ENCODE measurements around the gene ODF2.

DNA sequence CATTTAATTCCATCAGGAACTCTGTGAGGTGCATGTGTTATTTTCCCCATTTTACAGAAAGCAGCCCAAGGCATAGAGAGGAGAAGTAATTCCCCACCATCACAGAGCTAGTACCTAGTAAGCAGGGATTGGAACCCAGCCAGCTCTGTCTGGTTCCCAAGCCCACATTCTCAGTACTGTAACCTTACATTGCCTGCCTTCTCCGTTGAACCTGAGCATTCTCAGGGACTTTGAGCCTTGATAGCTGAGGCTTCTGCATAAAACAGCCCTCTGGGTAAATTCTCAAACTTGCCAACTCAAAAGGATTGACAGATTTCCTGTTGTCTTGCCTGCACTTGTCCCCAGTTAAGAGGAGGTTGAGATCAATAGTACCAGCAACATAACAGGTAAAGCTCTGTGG lies 39.5 kb downstream of the ODF2 start:
- TF ChIP-seq POLR2A (IDR thresholded peaks at IDR 0.05) = no peak
- TF ChIP-seq, protein P1, sequence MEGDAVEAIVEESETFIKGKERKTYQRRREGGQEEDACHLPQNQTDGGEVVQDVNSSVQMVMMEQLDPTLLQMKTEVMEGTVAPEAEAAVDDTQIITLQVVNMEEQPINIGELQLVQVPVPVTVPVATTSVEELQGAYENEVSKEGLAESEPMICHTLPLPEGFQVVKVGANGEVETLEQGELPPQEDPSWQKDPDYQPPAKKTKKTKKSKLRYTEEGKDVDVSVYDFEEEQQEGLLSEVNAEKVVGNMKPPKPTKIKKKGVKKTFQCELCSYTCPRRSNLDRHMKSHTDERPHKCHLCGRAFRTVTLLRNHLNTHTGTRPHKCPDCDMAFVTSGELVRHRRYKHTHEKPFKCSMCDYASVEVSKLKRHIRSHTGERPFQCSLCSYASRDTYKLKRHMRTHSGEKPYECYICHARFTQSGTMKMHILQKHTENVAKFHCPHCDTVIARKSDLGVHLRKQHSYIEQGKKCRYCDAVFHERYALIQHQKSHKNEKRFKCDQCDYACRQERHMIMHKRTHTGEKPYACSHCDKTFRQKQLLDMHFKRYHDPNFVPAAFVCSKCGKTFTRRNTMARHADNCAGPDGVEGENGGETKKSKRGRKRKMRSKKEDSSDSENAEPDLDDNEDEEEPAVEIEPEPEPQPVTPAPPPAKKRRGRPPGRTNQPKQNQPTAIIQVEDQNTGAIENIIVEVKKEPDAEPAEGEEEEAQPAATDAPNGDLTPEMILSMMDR (IDR thresholded peaks at IDR 0.05) = no peak
